ENCODE results near the gene C14orf39. TPM values are rescaled to one million over a fixed set of nuclear protein-coding genes. Genes with fewer than 3 reads are reported as not detected.
A peak's percentile ranks its signal among the peaks of the same experiment; 100 is the strongest.

The C14orf39 gene
- total and polyA plus RNA-seq, 2 of the 13 experiments (the other 11 are each of a cell fraction or from before 2014, with no cell fraction given): not detected

DNA sequence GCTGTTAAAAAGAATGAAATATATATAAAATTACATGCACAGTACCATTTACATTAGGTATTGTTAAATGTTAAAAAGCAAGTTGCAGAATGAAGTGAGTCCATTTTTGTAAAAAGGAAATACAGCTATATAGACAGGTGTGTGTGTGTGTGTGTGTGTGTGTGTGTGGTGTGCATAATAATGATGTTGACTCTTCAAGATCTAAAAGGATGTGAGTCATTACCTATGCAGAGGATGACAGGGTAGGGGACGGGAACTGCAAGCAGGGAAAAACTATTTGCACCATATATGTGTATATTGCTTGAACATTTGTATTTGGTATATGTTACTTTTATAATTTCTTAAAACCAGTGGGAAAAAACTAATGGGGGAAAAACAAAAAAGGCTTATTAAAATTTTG, 3.1 kb downstream of the C14orf39 start:
- 0 out of 5 replicates have a peak, but pooled peaks cover 0 to 2% of the 10 kb centered on the region in 2 experiments for H3K27me3 ChIP-seq (ENCODE audit: control insufficient read depth in 1 of 2, insufficient read depth in 2 of 2, low read length in 2 of 2)
- no peaks in the 10 kb centered on the region for H3K4me1 ChIP-seq (ENCODE audit: insufficient read depth, low read length)
- WGBS (ENCODE audit: low lambda C conversion rate): 12% methylated on average over 1 of the region's 1 CpG
- no peak for TF ChIP-seq KLF15 (CRISPR knock-in tag; IDR thresholded peaks at IDR 0.05; ENCODE audit: borderline replicate concordance)
- no peak for TF ChIP-seq JUNB (CRISPR knock-in tag; IDR thresholded peaks at IDR 0.05; ENCODE audit: borderline replicate concordance)
- no peak for TF ChIP-seq FOXJ3 (CRISPR knock-in tag; IDR thresholded peaks at IDR 0.05; ENCODE audit: borderline replicate concordance)
- no peak for TF ChIP-seq NR2F6 (IDR thresholded peaks at IDR 0.05)
- no peak for TF ChIP-seq NR2F6 (CRISPR knock-in tag; IDR thresholded peaks at IDR 0.05)
- no peak for TF ChIP-seq NPAS2 (CRISPR knock-in tag; IDR thresholded peaks at IDR 0.05; ENCODE audit: borderline replicate concordance)
- TF ChIP-seq ZMYM3 (CRISPR knock-in tag; IDR thresholded peaks at IDR 0.05): no peak
- TF ChIP-seq, protein P1, sequence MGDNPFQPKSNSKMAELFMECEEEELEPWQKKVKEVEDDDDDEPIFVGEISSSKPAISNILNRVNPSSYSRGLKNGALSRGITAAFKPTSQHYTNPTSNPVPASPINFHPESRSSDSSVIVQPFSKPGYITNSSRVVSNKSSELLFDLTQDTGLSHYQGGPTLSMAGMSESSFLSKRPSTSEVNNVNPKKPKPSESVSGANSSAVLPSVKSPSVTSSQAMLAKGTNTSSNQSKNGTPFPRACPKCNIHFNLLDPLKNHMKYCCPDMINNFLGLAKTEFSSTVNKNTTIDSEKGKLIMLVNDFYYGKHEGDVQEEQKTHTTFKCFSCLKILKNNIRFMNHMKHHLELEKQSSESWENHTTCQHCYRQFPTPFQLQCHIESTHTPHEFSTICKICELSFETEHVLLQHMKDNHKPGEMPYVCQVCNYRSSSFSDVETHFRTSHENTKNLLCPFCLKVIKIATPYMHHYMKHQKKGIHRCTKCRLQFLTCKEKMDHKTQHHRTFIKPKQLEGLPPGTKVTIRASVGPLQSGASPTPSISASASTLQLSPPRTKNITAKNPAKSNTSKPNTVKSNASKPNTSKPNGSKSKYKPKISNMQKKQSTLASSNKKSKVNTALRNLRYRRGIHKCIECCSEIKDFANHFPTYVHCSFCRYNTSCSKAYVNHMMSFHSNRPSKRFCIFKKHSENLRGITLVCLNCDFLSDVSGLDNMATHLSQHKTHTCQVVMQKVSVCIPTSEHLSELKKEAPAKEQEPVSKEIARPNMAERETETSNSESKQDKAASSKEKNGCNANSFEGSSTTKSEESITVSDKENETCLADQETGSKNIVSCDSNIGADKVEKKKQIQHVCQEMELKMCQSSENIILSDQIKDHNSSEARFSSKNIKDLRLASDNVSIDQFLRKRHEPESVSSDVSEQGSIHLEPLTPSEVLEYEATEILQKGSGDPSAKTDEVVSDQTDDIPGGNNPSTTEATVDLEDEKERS (CRISPR knock-in tag; IDR thresholded peaks at IDR 0.05): no peak
- TF ChIP-seq, protein P2, sequence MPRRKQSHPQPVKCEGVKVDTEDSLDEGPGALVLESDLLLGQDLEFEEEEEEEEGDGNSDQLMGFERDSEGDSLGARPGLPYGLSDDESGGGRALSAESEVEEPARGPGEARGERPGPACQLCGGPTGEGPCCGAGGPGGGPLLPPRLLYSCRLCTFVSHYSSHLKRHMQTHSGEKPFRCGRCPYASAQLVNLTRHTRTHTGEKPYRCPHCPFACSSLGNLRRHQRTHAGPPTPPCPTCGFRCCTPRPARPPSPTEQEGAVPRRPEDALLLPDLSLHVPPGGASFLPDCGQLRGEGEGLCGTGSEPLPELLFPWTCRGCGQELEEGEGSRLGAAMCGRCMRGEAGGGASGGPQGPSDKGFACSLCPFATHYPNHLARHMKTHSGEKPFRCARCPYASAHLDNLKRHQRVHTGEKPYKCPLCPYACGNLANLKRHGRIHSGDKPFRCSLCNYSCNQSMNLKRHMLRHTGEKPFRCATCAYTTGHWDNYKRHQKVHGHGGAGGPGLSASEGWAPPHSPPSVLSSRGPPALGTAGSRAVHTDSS (CRISPR knock-in tag; conservative IDR thresholded peaks at IDR 0.05): no peak
- no peak for TF ChIP-seq GPN1 (CRISPR knock-in tag; IDR thresholded peaks at IDR 0.05; ENCODE audit: borderline replicate concordance)
- TF ChIP-seq RORA (CRISPR knock-in tag; IDR thresholded peaks at IDR 0.05): no peak
- TF ChIP-seq, protein P3, sequence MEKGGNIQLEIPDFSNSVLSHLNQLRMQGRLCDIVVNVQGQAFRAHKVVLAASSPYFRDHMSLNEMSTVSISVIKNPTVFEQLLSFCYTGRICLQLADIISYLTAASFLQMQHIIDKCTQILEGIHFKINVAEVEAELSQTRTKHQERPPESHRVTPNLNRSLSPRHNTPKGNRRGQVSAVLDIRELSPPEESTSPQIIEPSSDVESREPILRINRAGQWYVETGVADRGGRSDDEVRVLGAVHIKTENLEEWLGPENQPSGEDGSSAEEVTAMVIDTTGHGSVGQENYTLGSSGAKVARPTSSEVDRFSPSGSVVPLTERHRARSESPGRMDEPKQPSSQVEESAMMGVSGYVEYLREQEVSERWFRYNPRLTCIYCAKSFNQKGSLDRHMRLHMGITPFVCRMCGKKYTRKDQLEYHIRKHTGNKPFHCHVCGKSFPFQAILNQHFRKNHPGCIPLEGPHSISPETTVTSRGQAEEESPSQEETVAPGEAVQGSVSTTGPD (CRISPR knock-in tag; IDR thresholded peaks at IDR 0.05): no peak
- no peak for TF ChIP-seq ZNF143 (CRISPR knock-in tag; IDR thresholded peaks at IDR 0.05)
- TF ChIP-seq ONECUT2 (CRISPR knock-in tag; IDR thresholded peaks at IDR 0.05): no peak
- no peak for TF ChIP-seq BATF2 (CRISPR knock-in tag; IDR thresholded peaks at IDR 0.05)
- no peak for TF ChIP-seq YEATS2 (CRISPR knock-in tag; IDR thresholded peaks at IDR 0.05; ENCODE audit: borderline replicate concordance)
- no peak for TF ChIP-seq BORCS8-MEF2B (CRISPR knock-in tag; IDR thresholded peaks at IDR 0.05)
- no peak for TF ChIP-seq RCOR2 (CRISPR knock-in tag; IDR thresholded peaks at IDR 0.05)
- TF ChIP-seq, protein P4, sequence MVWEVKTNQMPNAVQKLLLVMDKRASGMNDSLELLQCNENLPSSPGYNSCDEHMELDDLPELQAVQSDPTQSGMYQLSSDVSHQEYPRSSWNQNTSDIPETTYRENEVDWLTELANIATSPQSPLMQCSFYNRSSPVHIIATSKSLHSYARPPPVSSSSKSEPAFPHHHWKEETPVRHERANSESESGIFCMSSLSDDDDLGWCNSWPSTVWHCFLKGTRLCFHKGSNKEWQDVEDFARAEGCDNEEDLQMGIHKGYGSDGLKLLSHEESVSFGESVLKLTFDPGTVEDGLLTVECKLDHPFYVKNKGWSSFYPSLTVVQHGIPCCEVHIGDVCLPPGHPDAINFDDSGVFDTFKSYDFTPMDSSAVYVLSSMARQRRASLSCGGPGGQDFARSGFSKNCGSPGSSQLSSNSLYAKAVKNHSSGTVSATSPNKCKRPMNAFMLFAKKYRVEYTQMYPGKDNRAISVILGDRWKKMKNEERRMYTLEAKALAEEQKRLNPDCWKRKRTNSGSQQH (CRISPR knock-in tag; IDR thresholded peaks at IDR 0.05; ENCODE audit: low read depth): no peak
- in situ Hi-C loops (cut with HindIII; ENCODE audit: extremely low pct_ligation_motif_present, low pct_unique_long_range_greater_than_20kb): no loop called here
- no peaks in the 10 kb centered on the region for H3K79me2 ChIP-seq (ENCODE audit: insufficient read depth, low read length)
- CTCF ChIA-PET (ENCODE audit: low intra/inter-chr PET ratio, low total read pairs): no interaction called here
- no peaks in the 10 kb centered on the region for H4K20me1 ChIP-seq (ENCODE audit: insufficient read depth, low read length)
- no peak overlapping the region for H3K27ac ChIP-seq (ENCODE audit: extremely low read length, insufficient read depth, low read length)
- H3K4me2 ChIP-seq (ENCODE audit: low read depth, low read length): no peak overlapping the region
- no peaks in the 10 kb centered on the region for H3K36me3 ChIP-seq (replicated peaks in 1 of 2; ENCODE audit: control insufficient read depth in 1 of 2, insufficient read depth in 2 of 2, low read length in 2 of 2)
- H3K4me3 ChIP-seq (replicated peaks in 1 of 3; ENCODE audit: insufficient read depth in 1 of 3, low read depth in 2 of 3, low read length in 3 of 3): no peak overlapping the region
- FAIRE-seq (no peak), ATAC-seq (no peak), DNase-seq (ENCODE audit: low spot score) (peak; percentile 1)
- intact Hi-C loops (cut with micrococcal nuclease; ENCODE audit: unreplicated experiment): no loop called here
- BruUV-seq (replicated peaks): no TSS peak
- no peak overlapping the region for H3K9ac ChIP-seq (ENCODE audit: insufficient read depth, low read depth, low read length)
- POLR2A ChIA-PET: no interaction called here
- H2AFZ ChIP-seq (ENCODE audit: low read length): no peak overlapping the region
- H3K9me3 ChIP-seq (ENCODE audit: low read length): no peaks in the 10 kb centered on the region
